Islet of Langerhans (tissue), 1 donor: ENCODE measurements around the gene SEPTIN6.
A peak's percentile ranks its signal among the peaks of the same experiment; 100 is the strongest.

Source experiments
- FAIRE-seq: peaks from one replicate; lab custom pipeline; 2011; peaks lifted over from hg19 to GRCh38; lab: Jason Lieb, UNC

Gene SEPTIN6

GRCh38 chrX:119693040-119693995, at the start of gene SEPTIN6:
TSS of gene SEPTIN6 (minus strand) at chrX:119693168. CDS start at chrX:119693105, 63 bp downstream.
- FAIRE-seq: no peak

GRCh38 chrX:119738742-119739141, 45.8 kb upstream of the SEPTIN6 start:
- FAIRE-seq: no peak

- no peak for FAIRE-seq
Measured at GRCh38 chrX:119736206-119736764, 43.3 kb upstream of the SEPTIN6 start.

- FAIRE-seq: no peak
Measured at GRCh38 chrX:119735467-119735866, 42.5 kb upstream of the SEPTIN6 start.

- no peak for FAIRE-seq
Measured at GRCh38 chrX:119734897-119735339, 42.0 kb upstream of the SEPTIN6 start.

GRCh38 chrX:119729408-119730201, 36.6 kb upstream of the SEPTIN6 start:
- FAIRE-seq: peak; percentile 97

GRCh38 chrX:119728487-119728886, 35.5 kb upstream of the SEPTIN6 start:
- FAIRE-seq: no peak

- FAIRE-seq: no peak
Measured at GRCh38 chrX:119726900-119727555, 34.1 kb upstream of the SEPTIN6 start.

- no peak for FAIRE-seq
Measured at GRCh38 chrX:119721926-119722325, 29.0 kb upstream of the SEPTIN6 start.

- no peak for FAIRE-seq
Measured at GRCh38 chrX:119721487-119721886, 28.5 kb upstream of the SEPTIN6 start.

GRCh38 chrX:119709630-119710029, 16.7 kb upstream of the SEPTIN6 start:
- no peak for FAIRE-seq

- FAIRE-seq: no peak
Measured at GRCh38 chrX:119708936-119709335, 16.0 kb upstream of the SEPTIN6 start.

- no peak for FAIRE-seq
Measured at GRCh38 chrX:119706616-119707015, 13.6 kb upstream of the SEPTIN6 start.

GRCh38 chrX:119698845-119699244, 5.9 kb upstream of the SEPTIN6 start:
- peak; percentile 98 for FAIRE-seq

- no peak for FAIRE-seq
Measured at GRCh38 chrX:119696251-119696890, 3.4 kb upstream of the SEPTIN6 start.

GRCh38 chrX:119695535-119696050, 2.6 kb upstream of the SEPTIN6 start:
- no peak for FAIRE-seq

GRCh38 chrX:119694601-119695534, 1.9 kb upstream of the SEPTIN6 start:
- FAIRE-seq: no peak

- FAIRE-seq: no peak
Measured at GRCh38 chrX:119693996-119694451, 1.1 kb upstream of the SEPTIN6 start.

GRCh38 chrX:119692191-119693039, 553 bp downstream of the SEPTIN6 start:
- no peak for FAIRE-seq
